ENCODE measurements around the gene SLC46A1.

- TF ChIP-seq CTCF (IDR thresholded peaks at IDR 0.05; ENCODE audit: insufficient read depth, low read depth, low read length) = no peak
- TF ChIP-seq EZH2 (IDR thresholded peaks at IDR 0.05; ENCODE audit: insufficient read depth, low read length) = no peak
These were observed 10.6 kb downstream of the SLC46A1 start for GRCh38 chr17:28395426-28395825.
